ENCODE results near the gene SON.

GRCh38 chr21:33495743-33496142, 47.1 kb upstream of the SON start:
- TF ChIP-seq BHLHE40 (IDR thresholded peaks at IDR 0.05; ENCODE audit: low read depth, low read length) (no peak), NFE2L2 (IDR thresholded peaks at IDR 0.05; ENCODE audit: low read depth, low read length) (no peak), CTCF (conservative IDR thresholded peaks at IDR 0.05; ENCODE audit: low read depth, low read length) (no peak), POLR2A (IDR thresholded peaks at IDR 0.05; ENCODE audit: low read depth, low read length) (no peak), MAZ (IDR thresholded peaks at IDR 0.05; ENCODE audit: borderline replicate concordance, low read depth, low read length) (no peak), CEBPB (IDR thresholded peaks at IDR 0.05; ENCODE audit: low read depth, low read length) (no peak), MXI1 (IDR thresholded peaks at IDR 0.05; ENCODE audit: borderline replicate concordance, low read depth, low read length) (no peak), RAD21 (IDR thresholded peaks at IDR 0.05; ENCODE audit: low read length) (no peak), SMC3 (IDR thresholded peaks at IDR 0.05; ENCODE audit: low read depth, low read length) (no peak), USF2 (IDR thresholded peaks at IDR 0.05; ENCODE audit: low read depth, low read length) (no peak), RFX5 (IDR thresholded peaks at IDR 0.05; ENCODE audit: low read depth, low read length) (no peak)

Data from IMR-90 (cell line).